ENCODE data around the gene PDE11A. TPM values are rescaled to one million over a fixed set of nuclear protein-coding genes. Genes with fewer than 3 reads are reported as not detected.

The PDE11A gene
- total and polyA plus RNA-seq, 12 donors = 0.26 to 2.9 (median 0.58) TPM

- Histone ChIP-seq H3K27ac (no peak overlapping the region), H3K9me3 (replicated peaks in 1 of 3) (no peaks in the 10 kb centered on the region), H3K27me3 (no peaks in the 10 kb centered on the region), H3K4me3 (no peak overlapping the region), H3K36me3 (replicated peaks in 1 of 2) (no peaks in the 10 kb centered on the region), H3K4me1 (replicated peaks in 1 of 2) (no peaks in the 10 kb centered on the region)
- 72 to 90% (median 88%) methylated on average over 1 of the region's 1 CpG for WGBS, 4 donors
- TF ChIP-seq CTCF (IDR thresholded peaks at IDR 0.05) (no peak), POLR2A (IDR thresholded peaks at IDR 0.05) (no peak)
- no peak for DNase-seq
- intact Hi-C loops (cut with DNase I) = no loop called here
These were observed 158.3 kb downstream of the PDE11A start for GRCh38 chr2:177914247-177914646.

GRCh38 chr2:177909962-177910361 is 162.6 kb downstream of the PDE11A start:
- Histone ChIP-seq H3K36me3 (replicated peaks in 1 of 2) (no peaks in the 10 kb centered on the region), H3K4me3 (no peak overlapping the region), H3K27ac (no peak overlapping the region), H3K9me3 (replicated peaks in 1 of 3) (no peaks in the 10 kb centered on the region), H3K27me3 (no peaks in the 10 kb centered on the region), H3K4me1 (replicated peaks in 1 of 2) (no peaks in the 10 kb centered on the region)
- intact Hi-C loops (cut with DNase I) = no loop called here
- 80 to 94% (median 90%) methylated on average over 2 of the region's 2 CpGs for WGBS, 4 donors
- no peak for DNase-seq
- TF ChIP-seq POLR2A (IDR thresholded peaks at IDR 0.05) (no peak), CTCF (IDR thresholded peaks at IDR 0.05) (no peak)

GRCh38 chr2:177908824-177909223 is 163.8 kb downstream of the PDE11A start:
- 88 to 97% (median 93%) methylated on average over 2 of the region's 2 CpGs for WGBS, 4 donors

GRCh38 chr2:177908182-177908581 is 164.4 kb downstream of the PDE11A start:
- H3K4me3 ChIP-seq = no peak overlapping the region
- no peaks in the 10 kb centered on the region for H3K27me3 ChIP-seq
- no peaks in the 10 kb centered on the region for H3K36me3 ChIP-seq (replicated peaks in 1 of 2)
- H3K27ac ChIP-seq = no peak overlapping the region
- WGBS, 4 donors = 77 to 80% (median 78%) methylated on average over 2 of the region's 2 CpGs
- no peak for TF ChIP-seq POLR2A (IDR thresholded peaks at IDR 0.05)
- TF ChIP-seq CTCF (IDR thresholded peaks at IDR 0.05) = no peak
- H3K4me1 ChIP-seq (replicated peaks in 1 of 2) = no peaks in the 10 kb centered on the region
- H3K9me3 ChIP-seq (replicated peaks in 1 of 3) = no peaks in the 10 kb centered on the region
- intact Hi-C loops (cut with DNase I) = no loop called here
- no peak for DNase-seq

More at GRCh38 chr2:177908824-177909223, 163.8 kb downstream of the PDE11A start:
- TF ChIP-seq POLR2A (IDR thresholded peaks at IDR 0.05) = no peak
- no peak for TF ChIP-seq CTCF (IDR thresholded peaks at IDR 0.05)
- DNase-seq = no peak
- no peaks in the 10 kb centered on the region for H3K9me3 ChIP-seq (replicated peaks in 1 of 3)
- no peaks in the 10 kb centered on the region for H3K4me1 ChIP-seq (replicated peaks in 1 of 2)
- H3K27ac ChIP-seq = no peak overlapping the region
- H3K27me3 ChIP-seq = no peaks in the 10 kb centered on the region
- no peaks in the 10 kb centered on the region for H3K36me3 ChIP-seq (replicated peaks in 1 of 2)
- H3K4me3 ChIP-seq = no peak overlapping the region
- intact Hi-C loops (cut with DNase I) = no loop called here

Data from adrenal gland (tissue), 12 donors.